Kidney (tissue), 14 donors: ENCODE data around the gene CAMK2G. TPM values are rescaled to one million over a fixed set of nuclear protein-coding genes. Genes with fewer than 3 reads are reported as not detected.

ENCODE experiments used
- DNase-seq, 5 donors: peaks; one replicate each; pipeline ENCODE4 v3.0.0-alpha.2; 2013 to 2020
- FAIRE-seq: peaks from 2 replicates; lab custom pipeline; 2012; peaks lifted over from hg19 to GRCh38; lab: Jason Lieb, UNC
- H3K27ac ChIP-seq, 2 donors: one replicate each; pipeline ENCODE4 v1.7.0; 2013; ENCODE audit warnings: low read depth in 2 of 2, low read length in 2 of 2, inconsistent platforms in 1 of 2
- H3K27me3 ChIP-seq: one replicate; pipeline ENCODE4 v1.7.1; 2013; ENCODE audit warnings: low read length, inconsistent platforms; ENCODE audit not compliant: control insufficient read depth, insufficient read depth
- H3K36me3 ChIP-seq, 3 donors: one replicate each; pipeline versions ENCODE4 v1.7.0 to v1.7.1; 2013; ENCODE audit warnings: low read length in 3 of 3, control low read depth in 1 of 3, inconsistent platforms in 1 of 3; ENCODE audit not compliant: insufficient read depth in 3 of 3, control insufficient read depth in 2 of 3
- H3K4me1 ChIP-seq, 3 donors: one replicate each; pipeline versions ENCODE4 v1.7.0 to v1.7.1; 2013; ENCODE audit warnings: low read length in 3 of 3, inconsistent platforms in 1 of 3, low read depth in 1 of 3; ENCODE audit not compliant: control insufficient read depth in 2 of 3, insufficient read depth in 2 of 3
- H3K4me3 ChIP-seq, 3 donors: one replicate each; pipeline versions ENCODE4 v1.7.0 to v1.8.1; 2013; ENCODE audit warnings: low read length in 3 of 3, control low read depth in 1 of 3, inconsistent platforms in 1 of 3
- H3K9ac ChIP-seq, 3 donors: one replicate each; pipeline versions ENCODE4 v1.7.0 to v1.7.1; 2013; ENCODE audit warnings: low read length in 3 of 3, control low read depth in 1 of 3, inconsistent platforms in 1 of 3
- H3K9me3 ChIP-seq, 3 donors: one replicate each; pipeline versions ENCODE4 v1.7.0 to v1.7.1; 2013; ENCODE audit warnings: low read length in 3 of 3, control low read depth in 1 of 3, inconsistent platforms in 1 of 3; ENCODE audit not compliant: control insufficient read depth in 2 of 3, insufficient read depth in 1 of 3
- CTCF ChIP-seq: IDR thresholded peaks from 3 replicates; pipeline ENCODE4 v1.5.1; 2012; ENCODE audit warnings: mild to moderate bottlenecking, moderate library complexity, borderline replicate concordance; ENCODE audit not compliant: insufficient read depth; ENCODE audit errors: extremely low read depth
- intact Hi-C: fragments of 100-400 bp; cut with DNase I; formaldehyde crosslinking; loops from one replicate; pipeline ENCODE4 v1.11.1; 2022
- polyA plus RNA-seq: library from polyadenylated mRNA; stranded (reverse); fragments of 350-450 nt; fragmentation: Illumina TruSeq; extraction: RNeasy Lipid Tissue Mini Kit (QIAGEN cat#74804); gene quantifications from one replicate; pipeline ENCODE4 v1.2.3, GENCODE V29; 2014; ENCODE audit warnings: low read depth, low replicate concordance; ENCODE audit not compliant: insufficient read depth
- total RNA-seq: library from RNA; stranded (reverse); fragmentation: NEBNext Ultra II Directional; extraction: Animal tissue kit (Norgen Biotek cat#: 25700); gene quantifications from one replicate; pipeline ENCODE4 v1.2.1, GENCODE V29; 2021
- donor health status: control.
- donor health status: control.
- donor health status: control.
- donor health status: control.
- donor health status: control.
- donor health status: DM: yes; HTN: yes; CAD: no.
- donor health status: Normal renal cell carcinoma (clear cell type).

Gene CAMK2G
- total and polyA plus RNA-seq, 2 donors from 2014 or later, result 21.0 to 29.1 TPM

DNA sequence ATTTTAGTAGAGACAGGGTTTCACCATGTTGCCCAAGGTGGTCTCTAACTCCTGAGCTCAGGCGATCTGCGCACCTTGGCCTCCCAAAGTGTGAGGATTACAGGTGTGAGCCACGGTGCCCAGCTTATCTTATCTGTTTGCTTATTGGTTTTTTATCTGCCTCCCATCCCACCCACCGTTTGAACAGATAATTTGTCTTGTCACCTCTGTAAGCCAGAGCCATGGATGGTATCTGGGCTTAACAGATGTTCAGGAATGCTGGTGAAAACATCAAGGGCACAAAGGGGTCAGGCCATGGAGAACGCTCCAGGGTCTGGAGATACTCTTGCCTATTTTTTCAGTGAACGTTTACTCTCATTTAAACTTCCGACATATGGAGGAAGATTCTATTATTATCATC, 51.0 kb downstream of the CAMK2G start:
- DNase-seq, result no peak
- intact Hi-C loops, result no loop called here
- no peak overlapping the region for H3K9ac ChIP-seq
- H3K36me3 ChIP-seq, result peaks cover 0 to 30% (median 9%) of the 10 kb centered on the region in 3 donors
- FAIRE-seq, result no peak
- no peak overlapping the region for H3K4me3 ChIP-seq
- H3K27me3 ChIP-seq, result no peaks in the 10 kb centered on the region
- no peak for TF ChIP-seq CTCF
- H3K4me1 ChIP-seq, result peaks cover 0 to 3% (median 0%) of the 10 kb centered on the region in 3 donors
- no peaks in the 10 kb centered on the region for H3K9me3 ChIP-seq
- no peak overlapping the region for H3K27ac ChIP-seq

GRCh38 chr10:73819513-73820093, 54.8 kb downstream of the CAMK2G start:
- DNase-seq, result peak in 4 of 5 donors; percentile 43 to 89 (median 54)
- intact Hi-C loops, result no loop called here
- Histone ChIP-seq H3K36me3 (peaks cover 2 to 39% (median 2%) of the 10 kb centered on the region in 3 donors), H3K4me1 (peaks cover 0 to 10% (median 3%) of the 10 kb centered on the region in 3 donors), H3K9ac (no peak overlapping the region), H3K4me3 (no peak overlapping the region), H3K27me3 (no peaks in the 10 kb centered on the region), H3K9me3 (no peaks in the 10 kb centered on the region), H3K27ac (peak overlapping the region in 1 of 2 donors; percentile 51)
- no peak for TF ChIP-seq CTCF
- no peak for FAIRE-seq

DNA sequence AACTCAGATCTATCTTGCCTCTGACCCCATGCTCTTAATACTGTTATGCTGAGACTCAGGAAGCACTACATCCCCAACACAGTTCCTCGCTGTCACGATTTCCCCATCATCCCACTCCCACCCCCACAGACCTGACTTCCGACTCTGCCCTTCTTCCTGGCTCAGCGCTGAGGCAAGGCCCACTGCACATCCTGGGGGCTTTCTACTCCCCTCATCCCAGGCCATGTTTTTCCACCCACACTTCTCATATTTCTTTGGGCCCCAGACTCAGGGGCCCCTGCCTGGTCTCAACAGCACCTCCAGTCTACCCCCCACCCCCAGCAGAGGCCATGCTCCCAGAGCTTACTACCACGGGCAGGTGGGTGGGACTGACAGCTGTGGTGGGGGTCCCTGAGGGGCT, 55.3 kb downstream of the CAMK2G start:
- FAIRE-seq, result no peak
- peak in 4 of 5 donors; percentile 21 to 60 (median 42) for DNase-seq
- Histone ChIP-seq H3K36me3 (peaks cover 2 to 39% (median 2%) of the 10 kb centered on the region in 3 donors), H3K4me3 (no peak overlapping the region), H3K27ac (no peak overlapping the region), H3K9ac (peak overlapping the region in 1 of 3 donors; percentile 12), H3K4me1 (peaks cover 0 to 10% (median 3%) of the 10 kb centered on the region in 3 donors), H3K27me3 (no peaks in the 10 kb centered on the region), H3K9me3 (no peaks in the 10 kb centered on the region)
- intact Hi-C loops, result no loop called here
- TF ChIP-seq CTCF, result no peak
